Hepatocyte (in vitro differentiated cells): ENCODE results near the gene CD34. TPM values are rescaled to one million over a fixed set of nuclear protein-coding genes. Genes with fewer than 3 reads are reported as not detected.

Experiments used
- DNase-seq: peaks from one replicate; pipeline ENCODE4 v3.0.0-alpha.2; 2016; ENCODE audit warnings: low spot score
- H2AFZ ChIP-seq: fragments of 200-600 bp; sonication (generic); 2 replicates; pipeline ENCODE4 v1.6.0; 2016; ENCODE audit warnings: antibody characterized with exemption, mild to moderate bottlenecking
- H3K27ac ChIP-seq: fragments of 200-600 bp; sonication (generic); 2 replicates; pipeline ENCODE4 v1.5.1; 2016; ENCODE audit warnings: mild to moderate bottlenecking
- H3K27me3 ChIP-seq: fragments of 200-600 bp; sonication (generic); 2 replicates; pipeline ENCODE4 v1.6.1; 2016
- H3K36me3 ChIP-seq: fragments of 200-600 bp; sonication (generic); replicated peaks from 2 replicates; pipeline ENCODE4 v1.5.1; 2016; ENCODE audit warnings: low read depth; ENCODE audit not compliant: insufficient read depth
- H3K4me1 ChIP-seq: fragments of 200-600 bp; sonication (generic); 2 replicates; pipeline ENCODE4 v1.5.1; 2016; ENCODE audit warnings: mild to moderate bottlenecking, moderate library complexity; ENCODE audit not compliant: insufficient read depth
- H3K4me2 ChIP-seq: fragments of 200-600 bp; sonication (generic); 2 replicates; pipeline ENCODE4 v1.6.0; 2016
- H3K4me3 ChIP-seq: fragments of 200-600 bp; sonication (generic); 2 replicates; pipeline ENCODE4 v1.5.1; 2016; ENCODE audit warnings: mild to moderate bottlenecking
- H3K79me2 ChIP-seq: fragments of 200-600 bp; sonication (generic); 2 replicates; pipeline ENCODE4 v1.6.0; 2017; ENCODE audit warnings: mild to moderate bottlenecking
- H3K9me2 ChIP-seq: fragments of 200-600 bp; sonication (generic); replicated peaks from 2 replicates; pipeline ENCODE4 v1.6.0; 2017; ENCODE audit warnings: mild to moderate bottlenecking; ENCODE audit not compliant: insufficient read depth
- H3K9me3 ChIP-seq: fragments of 200-600 bp; sonication (generic); 2 replicates; pipeline ENCODE4 v1.5.1; 2016; ENCODE audit warnings: low read depth, mild to moderate bottlenecking
- H4K20me1 ChIP-seq: fragments of 200-600 bp; sonication (generic); 2 replicates; pipeline ENCODE4 v1.6.0; 2016; ENCODE audit warnings: mild to moderate bottlenecking; ENCODE audit not compliant: insufficient read depth, poor library complexity, severe bottlenecking
- CTCF ChIP-seq: fragments of 200-600 bp; sonication (generic); IDR thresholded peaks from 2 replicates; pipeline ENCODE4 v1.5.1; 2016; ENCODE audit warnings: antibody characterized with exemption, mild to moderate bottlenecking; ENCODE audit not compliant: poor library complexity
- EZH2 ChIP-seq: fragments of 200-600 bp; sonication (generic); IDR thresholded peaks from 2 replicates; pipeline ENCODE4 v1.6.1; 2016; ENCODE audit warnings: antibody characterized with exemption, mild to moderate bottlenecking, borderline replicate concordance
- EZH2phosphoT487 ChIP-seq: fragments of 200-600 bp; sonication (generic); IDR thresholded peaks from one replicate; pipeline ENCODE4 v1.6.1; 2018; ENCODE audit warnings: antibody characterized with exemption, mild to moderate bottlenecking, low read depth, moderate library complexity; ENCODE audit not compliant: unreplicated experiment, severe bottlenecking
- WGBS: methylation state at CpG from one replicate; pipeline ENCODE4 v1.1.6; 2016; ENCODE audit warnings: low lambda C conversion rate; ENCODE audit errors: missing lambda C conversion rate; 5-methylcytosine and 5-hydroxymethylcytosine counted together
- polyA plus RNA-seq: library from polyadenylated mRNA; unstranded; fragments of >200 nt; fragmentation: Nextera tagmentation; extraction: Ambion mirVana; gene quantifications from 2 replicates; pipeline ENCODE4 v1.2.1, GENCODE V29; 2016
- total RNA-seq: library from RNA; depleted of rRNA; stranded (reverse); fragments of >200 nt; gene quantifications from 2 replicates; pipeline ENCODE4 v1.2.3, GENCODE V29; 2014

CD34 gene
- total and polyA plus RNA-seq, 2 experiments from 2014 or later, result 0.90 to 2.4 TPM

GRCh38 chr1:207959141-207959825 is 48.4 kb upstream of the CD34 start:
- Histone ChIP-seq H3K4me1 (peaks cover 12% of the 10 kb centered on the region), H3K4me2 (peak overlapping the region; percentile 97), H3K4me3 (peak overlapping the region; percentile 34), H2AFZ (peak overlapping the region; percentile 82), H3K27ac (no peak overlapping the region), H3K9me3 (no peaks in the 10 kb centered on the region), H3K27me3 (peaks cover 55% of the 10 kb centered on the region), H3K36me3 (no peaks in the 10 kb centered on the region), H3K79me2 (no peaks in the 10 kb centered on the region), H3K9me2 (no peaks in the 10 kb centered on the region), H4K20me1 (no peaks in the 10 kb centered on the region)
- 4% methylated on average over 59 of the region's 76 CpGs for WGBS
- DNase-seq, result peak; percentile 62
- peak; percentile 85 for TF ChIP-seq EZH2
- no peak for TF ChIP-seq CTCF

GRCh38 chr1:207958376-207959139 is 47.6 kb upstream of the CD34 start:
- H3K4me2 ChIP-seq, result peak overlapping the region; percentile 97
- H3K4me3 ChIP-seq, result peak overlapping the region; percentile 34
- 59% methylated on average over 24 of the region's 24 CpGs for WGBS
- peaks cover 55% of the 10 kb centered on the region for H3K27me3 ChIP-seq
- no peaks in the 10 kb centered on the region for H3K79me2 ChIP-seq
- H3K4me1 ChIP-seq, result peaks cover 6% of the 10 kb centered on the region
- H3K9me3 ChIP-seq, result no peaks in the 10 kb centered on the region
- H3K36me3 ChIP-seq, result no peaks in the 10 kb centered on the region
- no peak for TF ChIP-seq EZH2phosphoT487
- no peak for TF ChIP-seq EZH2
- no peak for TF ChIP-seq CTCF
- DNase-seq, result no peak
- H3K27ac ChIP-seq, result no peak overlapping the region
- H2AFZ ChIP-seq, result peak overlapping the region; percentile 82
- no peaks in the 10 kb centered on the region for H3K9me2 ChIP-seq
- no peaks in the 10 kb centered on the region for H4K20me1 ChIP-seq

DNA sequence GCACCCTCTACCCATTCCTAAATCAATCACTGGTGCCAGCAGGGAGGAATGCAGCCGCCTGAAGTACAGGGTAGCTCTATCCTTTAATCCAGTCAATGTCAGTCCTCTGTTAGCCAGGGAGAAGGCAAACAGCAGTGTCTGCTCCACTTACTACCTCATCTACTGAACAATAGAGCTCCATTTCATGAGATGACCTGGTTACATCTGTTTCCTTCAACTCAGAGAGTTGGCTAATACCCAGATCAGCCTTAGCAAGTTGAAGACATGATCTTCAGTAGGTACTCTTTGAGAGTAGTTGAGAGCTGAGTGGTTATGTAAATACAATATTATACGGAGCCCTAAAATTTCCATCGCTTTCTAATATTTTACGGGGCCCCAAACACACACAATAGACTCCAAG is 46.1 kb upstream of the CD34 start:
- Histone ChIP-seq H3K4me3 (no peak overlapping the region), H4K20me1 (no peaks in the 10 kb centered on the region), H3K36me3 (no peaks in the 10 kb centered on the region), H3K9me3 (no peaks in the 10 kb centered on the region), H2AFZ (no peak overlapping the region), H3K27ac (no peak overlapping the region), H3K9me2 (no peaks in the 10 kb centered on the region), H3K79me2 (no peaks in the 10 kb centered on the region), H3K27me3 (peaks cover 66% of the 10 kb centered on the region), H3K4me2 (no peak overlapping the region), H3K4me1 (peaks cover 6% of the 10 kb centered on the region)
- DNase-seq, result no peak
- WGBS, result 70% methylated on average over 4 of the region's 4 CpGs
- TF ChIP-seq CTCF (no peak), EZH2phosphoT487 (no peak), EZH2 (no peak)
